ENCODE measurements around the gene KRT72.

- TF ChIP-seq CTCF (CRISPR knock-in tag; IDR thresholded peaks at IDR 0.05) (no peak), ZBTB21 (CRISPR knock-in tag; IDR thresholded peaks at IDR 0.05) (no peak), ZBTB33 (CRISPR knock-in tag; IDR thresholded peaks at IDR 0.05) (no peak), RELA (CRISPR knock-in tag; IDR thresholded peaks at IDR 0.05) (no peak), NFRKB (IDR thresholded peaks at IDR 0.05) (no peak), ZBTB1 (CRISPR knock-in tag; IDR thresholded peaks at IDR 0.05; ENCODE audit: borderline replicate concordance) (no peak), BCL6 (CRISPR knock-in tag; IDR thresholded peaks at IDR 0.05) (no peak), ZMYM2 (CRISPR knock-in tag; IDR thresholded peaks at IDR 0.05) (no peak)
These were observed 14.1 kb upstream of the KRT72 start for GRCh38 chr12:52615208-52615868.
